T-helper 2 cell (primary cell): ENCODE results near the gene NEURL1B.

Source experiments
- DNase-seq, 5 experiments: peaks; one replicate each; pipeline versions ENCODE4 v3.0.0 to v3.0.0-alpha.2; 2012 to 2022

NEURL1B gene

GRCh38 chr5:172680921-172681320 lies 39.9 kb downstream of the NEURL1B start:
- DNase-seq, result no peak

DNA sequence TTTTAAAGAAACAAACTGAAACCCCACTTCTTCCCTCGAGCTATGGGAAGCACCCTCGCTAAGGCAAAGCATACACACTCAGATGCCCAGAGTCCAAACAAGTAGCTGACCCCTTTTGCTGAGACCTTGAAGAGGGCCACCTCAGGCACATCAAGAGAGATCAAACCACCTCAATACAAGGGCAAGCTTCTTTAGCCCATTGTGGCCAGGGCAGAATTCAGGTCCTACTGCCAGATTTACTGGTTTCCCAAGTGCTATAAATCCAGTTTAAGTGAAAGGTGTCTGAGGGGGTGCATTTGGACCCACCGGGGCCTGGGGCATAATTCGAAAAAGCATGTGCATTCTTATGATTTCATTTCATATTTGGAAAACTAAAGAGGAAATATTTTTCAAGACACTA lies 40.4 kb downstream of the NEURL1B start:
- no peak for DNase-seq

GRCh38 chr5:172683264-172683644 lies 42.2 kb downstream of the NEURL1B start:
- no peak for DNase-seq

GRCh38 chr5:172683645-172684471 lies 42.8 kb downstream of the NEURL1B start:
- peak; percentile 43 to 76 (median 59) for DNase-seq

DNA sequence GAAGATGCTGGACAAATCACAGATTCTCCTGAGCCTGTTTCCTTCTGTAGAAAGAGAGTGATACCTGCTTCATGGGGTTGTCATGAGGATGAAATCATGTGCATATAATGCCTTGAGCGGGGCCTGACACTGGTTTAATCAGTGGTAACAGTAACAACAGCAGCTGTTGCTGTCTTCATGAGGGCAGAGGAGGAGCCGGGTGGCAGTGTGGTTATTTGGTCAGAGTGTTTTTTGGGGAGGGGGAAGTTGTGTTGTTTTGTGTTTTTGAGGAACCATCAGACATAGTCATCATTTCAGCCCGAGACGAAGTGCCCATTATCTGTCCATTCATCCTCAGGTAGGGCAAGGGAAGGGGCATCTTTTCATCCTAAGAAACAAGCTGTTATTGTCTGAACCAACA lies 44.0 kb downstream of the NEURL1B start:
- no peak for DNase-seq

GRCh38 chr5:172686111-172686510 lies 45.0 kb downstream of the NEURL1B start:
- DNase-seq, result no peak

- DNase-seq, result no peak
Measured at GRCh38 chr5:172686539-172687390, 45.7 kb downstream of the NEURL1B start.

GRCh38 chr5:172687940-172688339 lies 46.9 kb downstream of the NEURL1B start:
- DNase-seq, result no peak

- DNase-seq, result peak in 1 of 5 experiments; percentile 78
Measured at GRCh38 chr5:172688349-172689217, 47.5 kb downstream of the NEURL1B start.

- DNase-seq, result no peak
Measured at GRCh38 chr5:172689218-172689572, 48.1 kb downstream of the NEURL1B start.

GRCh38 chr5:172689801-172690200 lies 48.7 kb downstream of the NEURL1B start:
- DNase-seq, result no peak

DNA sequence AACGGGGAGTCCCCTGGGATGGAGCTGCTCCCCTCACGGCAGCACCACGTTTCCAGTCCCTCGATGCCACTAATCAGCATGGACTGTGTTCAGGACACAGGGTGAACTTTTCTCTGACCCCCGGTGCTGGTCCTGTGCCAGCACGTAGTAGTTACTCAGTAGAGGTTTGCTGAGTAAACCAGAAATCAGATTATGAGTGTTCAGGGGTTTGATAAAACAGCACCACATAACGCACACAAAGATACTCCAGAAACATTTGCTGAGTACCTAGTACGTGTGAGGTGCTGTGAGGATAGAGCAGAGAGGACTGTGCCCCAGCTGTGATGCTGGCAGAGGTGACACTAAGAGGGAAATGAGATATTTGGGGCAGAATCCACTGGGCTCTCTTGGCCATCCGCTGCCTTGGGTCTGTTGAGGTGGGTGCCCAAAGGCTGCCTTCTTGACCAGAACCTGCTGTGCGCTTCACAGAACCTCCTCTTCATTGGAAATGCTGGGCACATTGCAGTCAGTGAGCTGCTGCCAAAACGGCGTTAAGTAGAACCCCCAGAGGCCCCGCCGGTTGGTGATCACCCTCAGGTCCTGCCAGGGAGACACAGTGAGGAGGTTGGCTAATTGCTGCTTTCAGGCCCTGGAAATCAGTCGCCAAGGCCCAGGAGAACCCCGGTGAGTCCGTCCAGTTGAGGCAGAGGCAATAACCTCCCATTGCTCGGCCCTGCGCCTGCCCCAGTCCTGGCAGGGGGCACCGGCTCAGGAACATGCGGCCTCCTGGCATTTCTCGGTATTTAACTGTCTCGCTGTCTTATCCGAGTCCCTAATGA lies 49.4 kb downstream of the NEURL1B start:
- peak in 1 of 5 experiments; percentile 88 for DNase-seq

DNA sequence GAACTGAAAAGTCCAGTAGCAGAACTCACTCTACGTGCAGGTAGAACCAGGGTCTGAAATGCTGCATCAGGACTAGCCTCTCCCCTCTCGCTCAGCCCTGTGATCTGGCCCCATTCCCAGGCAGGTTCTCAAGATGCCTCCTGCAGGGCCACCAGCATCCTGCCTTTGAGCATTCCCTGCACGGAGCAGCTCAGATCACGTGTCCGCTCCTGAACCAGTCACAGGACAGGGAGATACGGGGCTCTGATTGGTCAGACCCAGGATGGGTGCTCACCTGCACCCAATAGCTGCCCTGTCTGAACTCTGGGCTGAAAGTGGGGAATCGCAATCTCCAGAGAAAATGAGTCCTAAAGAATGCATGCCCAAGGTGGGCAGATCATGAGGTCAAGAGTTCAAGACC lies 50.8 kb downstream of the NEURL1B start:
- no peak for DNase-seq

- no peak for DNase-seq
Measured at GRCh38 chr5:172692451-172692850, 51.4 kb downstream of the NEURL1B start.

GRCh38 chr5:172692981-172693380 lies 51.9 kb downstream of the NEURL1B start:
- DNase-seq, result no peak

DNA sequence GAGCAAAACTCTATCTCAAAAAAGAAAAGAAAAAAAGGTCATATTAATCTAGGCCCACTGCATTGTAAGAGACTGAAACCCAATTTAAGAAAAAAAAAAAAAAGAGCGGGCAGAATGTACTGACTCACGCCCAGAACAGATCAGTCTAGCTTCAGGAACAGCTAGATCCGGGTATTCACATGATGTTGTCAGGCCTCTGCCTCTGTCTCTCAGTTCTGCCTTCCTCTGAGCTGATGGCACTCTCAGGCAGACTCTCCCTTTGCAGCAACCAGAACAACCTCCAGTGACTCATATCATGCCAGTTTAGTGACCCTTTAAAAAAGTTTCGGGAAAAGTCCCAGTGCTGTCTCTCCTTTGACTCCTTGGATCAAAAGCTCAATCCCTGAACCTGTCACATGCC lies 53.0 kb downstream of the NEURL1B start:
- no peak for DNase-seq

DNA sequence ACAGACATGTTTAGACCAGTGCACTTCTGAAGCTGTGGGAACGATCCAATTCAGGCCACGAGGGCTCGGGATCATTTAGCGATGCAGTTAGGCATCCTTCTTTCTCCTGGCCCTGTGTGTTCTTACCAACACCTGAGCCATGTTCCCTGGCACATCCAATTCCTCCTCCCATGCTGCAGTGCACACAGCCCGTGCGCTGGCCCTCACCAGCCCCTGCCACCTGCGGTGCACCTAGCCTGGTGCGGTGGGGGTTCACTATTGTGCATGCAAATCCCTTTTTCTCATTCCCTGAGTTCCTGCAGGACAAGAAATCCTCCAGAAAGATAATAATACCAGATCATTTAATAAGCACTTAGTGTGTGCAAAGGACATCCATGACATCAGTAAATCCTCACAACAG lies 53.5 kb downstream of the NEURL1B start:
- no peak for DNase-seq

DNA sequence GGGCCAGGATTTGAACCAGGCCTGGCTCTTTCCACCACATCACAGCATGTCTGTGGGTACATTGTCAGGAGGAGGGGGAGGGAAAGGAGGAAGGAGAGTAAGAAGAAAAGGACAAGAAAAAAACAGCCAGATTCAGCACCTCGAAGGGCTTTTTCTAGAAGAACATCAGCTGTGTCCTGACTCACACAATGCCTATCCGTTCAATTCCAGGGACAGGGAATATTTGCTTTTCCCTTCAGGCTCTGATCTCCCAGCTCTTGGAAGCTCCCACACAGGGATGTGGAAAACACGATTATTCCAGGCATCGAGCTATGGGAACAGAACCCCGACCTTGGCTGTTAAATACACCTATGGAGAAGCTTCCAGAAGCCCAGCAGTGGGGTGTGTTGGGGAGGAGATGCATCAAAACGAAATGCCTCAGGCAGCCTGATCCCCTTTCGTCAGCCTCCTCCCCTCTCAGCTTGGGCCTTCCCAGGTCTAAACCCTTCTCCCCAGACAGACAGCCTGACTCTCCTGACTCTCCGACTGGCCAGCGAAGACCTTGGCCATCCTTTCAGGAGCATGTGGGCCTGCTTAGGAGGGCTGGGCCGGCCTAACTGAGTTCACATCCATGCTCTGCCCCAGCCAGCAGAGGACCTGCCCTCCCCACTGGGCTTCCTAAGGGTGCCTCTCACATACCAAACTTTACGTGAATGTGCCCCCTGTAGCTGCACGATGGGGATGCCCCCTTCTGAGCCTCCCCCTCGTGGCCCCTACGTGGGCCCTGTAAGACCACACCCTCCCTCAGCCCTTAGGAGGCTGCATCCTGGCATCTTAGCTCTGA lies 54.4 kb downstream of the NEURL1B start:
- no peak for DNase-seq

DNA sequence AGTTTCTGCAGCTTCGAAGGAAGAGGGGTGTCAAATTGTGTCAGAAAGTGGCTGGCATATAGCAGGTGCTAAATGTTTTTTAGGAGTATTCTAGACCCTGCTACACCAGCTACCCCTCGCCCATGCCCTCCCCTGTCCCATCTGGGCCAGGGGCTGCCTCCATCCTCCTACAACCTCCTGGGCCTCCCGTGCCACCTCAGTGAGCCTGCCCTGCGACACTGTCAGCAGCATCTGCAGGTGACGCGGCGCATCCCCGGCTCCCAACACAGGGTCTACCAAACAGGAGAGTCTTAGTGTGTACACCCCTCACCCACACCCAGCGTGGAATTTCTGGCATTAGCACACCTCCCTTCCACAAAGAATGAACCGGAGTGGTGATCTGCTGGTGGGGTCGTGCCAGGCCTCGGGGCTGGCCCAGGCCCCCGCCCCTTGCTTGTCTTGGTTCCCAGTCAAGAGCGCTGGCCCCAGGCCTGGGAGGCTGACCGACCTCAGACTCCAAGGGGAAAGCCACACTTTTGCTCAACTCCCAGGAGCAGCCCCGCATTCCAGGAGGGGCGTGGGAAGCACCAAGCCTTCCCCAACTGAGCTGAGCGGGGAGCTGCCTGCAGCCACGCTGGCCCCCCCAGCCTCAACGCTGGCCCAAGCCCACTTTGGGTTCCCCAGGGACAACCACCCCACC lies 55.2 kb downstream of the NEURL1B start:
- DNase-seq, result no peak
